HEK293 (cell line): Measurements from ENCODE around the gene SORCS3.

Experiments
- SP2 ChIP-seq: fragments of 450-650 bp; formaldehyde crosslinking; IDR thresholded peaks from 2 replicates; pipeline ENCODE4 v1.5.1; 2016; ENCODE audit warnings: missing biosample characterization, missing genetic modification characterization
- YY1 ChIP-seq: fragments of 450-650 bp; formaldehyde crosslinking; IDR thresholded peaks from 2 replicates; pipeline ENCODE4 v1.5.1; 2018; ENCODE audit warnings: missing biosample characterization, missing genetic modification characterization
- ZNF10 ChIP-seq: fragments of 450-650 bp; formaldehyde crosslinking; IDR thresholded peaks from 2 replicates; pipeline ENCODE4 v1.5.1; 2017; ENCODE audit warnings: missing biosample characterization, missing genetic modification characterization
- ZNF239 ChIP-seq: fragments of 450-650 bp; formaldehyde crosslinking; IDR thresholded peaks from 2 replicates; pipeline ENCODE4 v1.5.1; 2016; ENCODE audit warnings: missing biosample characterization, missing genetic modification characterization
- ZNF311 ChIP-seq: fragments of 450-650 bp; formaldehyde crosslinking; IDR thresholded peaks from 2 replicates; pipeline ENCODE4 v1.5.1; 2017; ENCODE audit warnings: missing biosample characterization, missing genetic modification characterization, borderline replicate concordance
- ZNF341 ChIP-seq: fragments of 450-650 bp; formaldehyde crosslinking; IDR thresholded peaks from 2 replicates; pipeline ENCODE4; 2016; ENCODE audit warnings: low read depth, missing biosample characterization, missing genetic modification characterization
- ZNF391 ChIP-seq: fragments of 450-650 bp; formaldehyde crosslinking; IDR thresholded peaks from 2 replicates; pipeline ENCODE4 v1.5.1; 2016; ENCODE audit warnings: low read depth, missing biosample characterization, missing genetic modification characterization, borderline replicate concordance
- ZNF701 ChIP-seq: fragments of 450-650 bp; formaldehyde crosslinking; IDR thresholded peaks from 2 replicates; pipeline ENCODE4 v1.5.1; 2016; ENCODE audit warnings: missing biosample characterization, missing genetic modification characterization
- TF ChIP-seq, protein P1 (sequence below): fragments of 450-650 bp; formaldehyde crosslinking; IDR thresholded peaks from 2 replicates; pipeline ENCODE4 v1.5.1; 2016; ENCODE audit warnings: missing biosample characterization, missing genetic modification characterization
- TF ChIP-seq, protein P2 (sequence below): fragments of 450-650 bp; formaldehyde crosslinking; IDR thresholded peaks from 2 replicates; pipeline ENCODE4 v1.5.1; 2016; ENCODE audit warnings: missing biosample characterization, missing genetic modification characterization
- TF ChIP-seq, protein P3 (sequence below): fragments of 450-650 bp; formaldehyde crosslinking; IDR thresholded peaks from 2 replicates; pipeline ENCODE4 v1.5.1; 2016; ENCODE audit warnings: missing biosample characterization, missing genetic modification characterization, low read depth
- TF ChIP-seq, protein P4 (sequence below): fragments of 450-650 bp; formaldehyde crosslinking; IDR thresholded peaks from 2 replicates; pipeline ENCODE4 v1.5.1; 2016; ENCODE audit warnings: missing biosample characterization, missing genetic modification characterization

DNA sequence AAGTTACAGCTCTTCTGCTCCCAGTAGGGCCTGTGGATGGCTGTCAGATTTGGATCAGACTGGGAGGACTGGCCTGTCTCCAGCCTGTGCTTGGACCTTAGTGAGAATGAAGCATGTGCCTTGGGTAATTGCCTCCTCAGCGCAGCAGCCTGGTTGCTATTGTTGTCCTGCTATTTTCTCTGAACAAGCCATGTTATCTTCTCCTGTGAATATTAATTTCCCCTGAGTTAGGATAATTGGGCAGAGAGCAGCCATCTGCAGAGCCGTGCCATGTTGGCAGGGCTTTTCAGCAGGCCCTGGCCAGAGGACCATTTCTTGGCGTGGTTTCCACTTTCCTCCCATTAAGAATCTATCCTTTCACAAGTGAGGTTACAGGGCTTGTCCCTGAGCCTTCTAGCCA lies 497.3 kb downstream of the SORCS3 start:
- TF ChIP-seq ZNF10 (tag by site-specific recombination): no peak
- TF ChIP-seq, protein P1, sequence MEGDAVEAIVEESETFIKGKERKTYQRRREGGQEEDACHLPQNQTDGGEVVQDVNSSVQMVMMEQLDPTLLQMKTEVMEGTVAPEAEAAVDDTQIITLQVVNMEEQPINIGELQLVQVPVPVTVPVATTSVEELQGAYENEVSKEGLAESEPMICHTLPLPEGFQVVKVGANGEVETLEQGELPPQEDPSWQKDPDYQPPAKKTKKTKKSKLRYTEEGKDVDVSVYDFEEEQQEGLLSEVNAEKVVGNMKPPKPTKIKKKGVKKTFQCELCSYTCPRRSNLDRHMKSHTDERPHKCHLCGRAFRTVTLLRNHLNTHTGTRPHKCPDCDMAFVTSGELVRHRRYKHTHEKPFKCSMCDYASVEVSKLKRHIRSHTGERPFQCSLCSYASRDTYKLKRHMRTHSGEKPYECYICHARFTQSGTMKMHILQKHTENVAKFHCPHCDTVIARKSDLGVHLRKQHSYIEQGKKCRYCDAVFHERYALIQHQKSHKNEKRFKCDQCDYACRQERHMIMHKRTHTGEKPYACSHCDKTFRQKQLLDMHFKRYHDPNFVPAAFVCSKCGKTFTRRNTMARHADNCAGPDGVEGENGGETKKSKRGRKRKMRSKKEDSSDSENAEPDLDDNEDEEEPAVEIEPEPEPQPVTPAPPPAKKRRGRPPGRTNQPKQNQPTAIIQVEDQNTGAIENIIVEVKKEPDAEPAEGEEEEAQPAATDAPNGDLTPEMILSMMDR (tag by site-specific recombination): no peak
- TF ChIP-seq, protein P2, sequence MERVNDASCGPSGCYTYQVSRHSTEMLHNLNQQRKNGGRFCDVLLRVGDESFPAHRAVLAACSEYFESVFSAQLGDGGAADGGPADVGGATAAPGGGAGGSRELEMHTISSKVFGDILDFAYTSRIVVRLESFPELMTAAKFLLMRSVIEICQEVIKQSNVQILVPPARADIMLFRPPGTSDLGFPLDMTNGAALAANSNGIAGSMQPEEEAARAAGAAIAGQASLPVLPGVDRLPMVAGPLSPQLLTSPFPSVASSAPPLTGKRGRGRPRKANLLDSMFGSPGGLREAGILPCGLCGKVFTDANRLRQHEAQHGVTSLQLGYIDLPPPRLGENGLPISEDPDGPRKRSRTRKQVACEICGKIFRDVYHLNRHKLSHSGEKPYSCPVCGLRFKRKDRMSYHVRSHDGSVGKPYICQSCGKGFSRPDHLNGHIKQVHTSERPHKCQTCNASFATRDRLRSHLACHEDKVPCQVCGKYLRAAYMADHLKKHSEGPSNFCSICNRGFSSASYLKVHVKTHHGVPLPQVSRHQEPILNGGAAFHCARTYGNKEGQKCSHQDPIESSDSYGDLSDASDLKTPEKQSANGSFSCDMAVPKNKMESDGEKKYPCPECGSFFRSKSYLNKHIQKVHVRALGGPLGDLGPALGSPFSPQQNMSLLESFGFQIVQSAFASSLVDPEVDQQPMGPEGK (tag by site-specific recombination): no peak
- TF ChIP-seq ZNF701: no peak
- TF ChIP-seq ZNF391 (tag by site-specific recombination): no peak
- TF ChIP-seq, protein P3, sequence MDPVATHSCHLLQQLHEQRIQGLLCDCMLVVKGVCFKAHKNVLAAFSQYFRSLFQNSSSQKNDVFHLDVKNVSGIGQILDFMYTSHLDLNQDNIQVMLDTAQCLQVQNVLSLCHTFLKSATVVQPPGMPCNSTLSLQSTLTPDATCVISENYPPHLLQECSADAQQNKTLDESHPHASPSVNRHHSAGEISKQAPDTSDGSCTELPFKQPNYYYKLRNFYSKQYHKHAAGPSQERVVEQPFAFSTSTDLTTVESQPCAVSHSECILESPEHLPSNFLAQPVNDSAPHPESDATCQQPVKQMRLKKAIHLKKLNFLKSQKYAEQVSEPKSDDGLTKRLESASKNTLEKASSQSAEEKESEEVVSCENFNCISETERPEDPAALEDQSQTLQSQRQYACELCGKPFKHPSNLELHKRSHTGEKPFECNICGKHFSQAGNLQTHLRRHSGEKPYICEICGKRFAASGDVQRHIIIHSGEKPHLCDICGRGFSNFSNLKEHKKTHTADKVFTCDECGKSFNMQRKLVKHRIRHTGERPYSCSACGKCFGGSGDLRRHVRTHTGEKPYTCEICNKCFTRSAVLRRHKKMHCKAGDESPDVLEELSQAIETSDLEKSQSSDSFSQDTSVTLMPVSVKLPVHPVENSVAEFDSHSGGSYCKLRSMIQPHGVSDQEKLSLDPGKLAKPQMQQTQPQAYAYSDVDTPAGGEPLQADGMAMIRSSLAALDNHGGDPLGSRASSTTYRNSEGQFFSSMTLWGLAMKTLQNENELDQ (tag by site-specific recombination): no peak
- TF ChIP-seq, protein P4, sequence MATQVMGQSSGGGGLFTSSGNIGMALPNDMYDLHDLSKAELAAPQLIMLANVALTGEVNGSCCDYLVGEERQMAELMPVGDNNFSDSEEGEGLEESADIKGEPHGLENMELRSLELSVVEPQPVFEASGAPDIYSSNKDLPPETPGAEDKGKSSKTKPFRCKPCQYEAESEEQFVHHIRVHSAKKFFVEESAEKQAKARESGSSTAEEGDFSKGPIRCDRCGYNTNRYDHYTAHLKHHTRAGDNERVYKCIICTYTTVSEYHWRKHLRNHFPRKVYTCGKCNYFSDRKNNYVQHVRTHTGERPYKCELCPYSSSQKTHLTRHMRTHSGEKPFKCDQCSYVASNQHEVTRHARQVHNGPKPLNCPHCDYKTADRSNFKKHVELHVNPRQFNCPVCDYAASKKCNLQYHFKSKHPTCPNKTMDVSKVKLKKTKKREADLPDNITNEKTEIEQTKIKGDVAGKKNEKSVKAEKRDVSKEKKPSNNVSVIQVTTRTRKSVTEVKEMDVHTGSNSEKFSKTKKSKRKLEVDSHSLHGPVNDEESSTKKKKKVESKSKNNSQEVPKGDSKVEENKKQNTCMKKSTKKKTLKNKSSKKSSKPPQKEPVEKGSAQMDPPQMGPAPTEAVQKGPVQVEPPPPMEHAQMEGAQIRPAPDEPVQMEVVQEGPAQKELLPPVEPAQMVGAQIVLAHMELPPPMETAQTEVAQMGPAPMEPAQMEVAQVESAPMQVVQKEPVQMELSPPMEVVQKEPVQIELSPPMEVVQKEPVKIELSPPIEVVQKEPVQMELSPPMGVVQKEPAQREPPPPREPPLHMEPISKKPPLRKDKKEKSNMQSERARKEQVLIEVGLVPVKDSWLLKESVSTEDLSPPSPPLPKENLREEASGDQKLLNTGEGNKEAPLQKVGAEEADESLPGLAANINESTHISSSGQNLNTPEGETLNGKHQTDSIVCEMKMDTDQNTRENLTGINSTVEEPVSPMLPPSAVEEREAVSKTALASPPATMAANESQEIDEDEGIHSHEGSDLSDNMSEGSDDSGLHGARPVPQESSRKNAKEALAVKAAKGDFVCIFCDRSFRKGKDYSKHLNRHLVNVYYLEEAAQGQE (tag by site-specific recombination): no peak
- no peak for TF ChIP-seq ZNF311 (tag by site-specific recombination)
- no peak for TF ChIP-seq ZNF239
- TF ChIP-seq ZNF341 (tag by site-specific recombination): no peak
- TF ChIP-seq YY1: no peak
- no peak for TF ChIP-seq SP2 (tag by site-specific recombination)
